Testis (tissue), 2 donors: ENCODE results near the gene KRTAP1-4.

ENCODE experiments used
- POLR2A ChIP-seq: fragments of 450-650 bp; IDR thresholded peaks from one replicate; pipeline ENCODE4 v1.6.1; 2017; ENCODE audit warnings: antibody characterized with exemption, mild to moderate bottlenecking, moderate library complexity
- TF ChIP-seq, protein P1 (sequence below), 3 experiments: fragments of 450-650 bp in 2 of 3; fragments of 200-600 bp in 1 of 3; sonication (generic) in 1 of 3; IDR thresholded peaks; one replicate each; pipeline ENCODE4 v1.5.1; 2016 to 2019; ENCODE audit warnings: antibody characterized with exemption in 3 of 3, mild to moderate bottlenecking in 2 of 3, moderate library complexity in 1 of 3

DNA sequence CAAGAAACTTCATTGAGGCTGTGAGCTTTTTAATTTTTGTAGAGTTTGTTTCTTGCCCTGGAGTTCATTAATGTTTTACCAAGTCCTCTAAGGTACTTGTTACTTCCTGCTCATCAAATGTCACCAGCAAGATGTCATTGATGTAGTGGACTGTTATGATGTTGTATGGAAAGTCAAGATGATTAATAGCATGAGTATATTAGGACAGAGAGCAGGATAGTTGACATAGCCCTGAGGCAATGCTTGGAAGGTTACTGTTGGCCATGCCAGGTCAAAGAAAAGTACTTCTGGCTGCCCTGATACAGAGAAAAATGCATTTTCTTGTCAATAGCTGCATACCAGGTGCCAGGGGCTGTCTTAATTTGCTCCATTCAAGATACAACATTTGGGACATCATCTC lies 9.7 kb downstream of the KRTAP1-4 start:
- TF ChIP-seq, protein P1, sequence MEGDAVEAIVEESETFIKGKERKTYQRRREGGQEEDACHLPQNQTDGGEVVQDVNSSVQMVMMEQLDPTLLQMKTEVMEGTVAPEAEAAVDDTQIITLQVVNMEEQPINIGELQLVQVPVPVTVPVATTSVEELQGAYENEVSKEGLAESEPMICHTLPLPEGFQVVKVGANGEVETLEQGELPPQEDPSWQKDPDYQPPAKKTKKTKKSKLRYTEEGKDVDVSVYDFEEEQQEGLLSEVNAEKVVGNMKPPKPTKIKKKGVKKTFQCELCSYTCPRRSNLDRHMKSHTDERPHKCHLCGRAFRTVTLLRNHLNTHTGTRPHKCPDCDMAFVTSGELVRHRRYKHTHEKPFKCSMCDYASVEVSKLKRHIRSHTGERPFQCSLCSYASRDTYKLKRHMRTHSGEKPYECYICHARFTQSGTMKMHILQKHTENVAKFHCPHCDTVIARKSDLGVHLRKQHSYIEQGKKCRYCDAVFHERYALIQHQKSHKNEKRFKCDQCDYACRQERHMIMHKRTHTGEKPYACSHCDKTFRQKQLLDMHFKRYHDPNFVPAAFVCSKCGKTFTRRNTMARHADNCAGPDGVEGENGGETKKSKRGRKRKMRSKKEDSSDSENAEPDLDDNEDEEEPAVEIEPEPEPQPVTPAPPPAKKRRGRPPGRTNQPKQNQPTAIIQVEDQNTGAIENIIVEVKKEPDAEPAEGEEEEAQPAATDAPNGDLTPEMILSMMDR (IDR thresholded peaks at IDR 0.05): no peak
- no peak for TF ChIP-seq POLR2A
